ENCODE measurements around the gene WDR59. TPM values are rescaled to one million over a fixed set of nuclear protein-coding genes. Genes with fewer than 3 reads are reported as not detected.

WDR59 gene
- polyA plus RNA-seq, 1 experiment, result 48.1 TPM

DNA sequence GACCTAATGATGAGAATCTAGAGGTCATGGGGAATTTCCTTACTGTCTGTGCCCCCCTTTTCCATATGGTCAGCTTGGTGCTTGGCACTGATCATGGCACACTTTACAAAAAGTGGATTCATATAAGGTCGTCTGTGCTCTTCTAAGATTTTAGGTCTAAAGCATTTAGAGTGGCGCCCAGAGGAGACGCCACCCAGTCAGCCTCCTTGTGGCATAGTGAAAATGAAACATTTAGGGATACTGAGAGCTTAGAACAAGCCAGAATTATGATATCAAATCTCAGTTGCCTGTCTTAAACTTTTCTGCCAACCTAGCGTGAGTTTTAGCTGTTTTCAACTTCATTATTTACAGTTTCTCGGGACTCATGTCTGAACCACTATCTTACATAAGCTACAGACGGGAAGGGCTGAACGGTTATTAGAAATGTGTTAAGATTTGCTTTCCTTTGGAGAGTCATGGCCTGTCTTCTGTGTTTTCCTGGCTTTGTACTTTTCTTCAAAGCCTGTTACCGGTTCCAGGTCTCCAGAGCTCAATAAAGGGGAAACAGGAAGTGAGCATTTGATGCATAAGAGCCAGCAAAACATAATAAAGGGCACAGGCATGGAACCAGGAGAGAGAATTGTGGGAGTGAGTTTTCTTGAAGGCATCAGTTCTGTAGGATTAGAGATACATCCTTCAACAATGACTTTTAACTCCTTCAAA, 27.6 kb upstream of the WDR59 start:
- ChIA-PET CTCF (interaction anchor here (0.7 to 1.9 kb wide), 2 partner anchors 14 to 99 kb away, joined by 4 to 8 read pairs; partner anchors contain the start of gene ZNRF1), POLR2A (no interaction called here)
- H3K9me3 ChIP-seq (ENCODE audit: control insufficient read depth, insufficient read depth, low read length), result no peaks in the 10 kb centered on the region
- H3K27me3 ChIP-seq (ENCODE audit: control insufficient read depth, insufficient read depth, low read length), result no peaks in the 10 kb centered on the region
- TF ChIP-seq, protein P1, sequence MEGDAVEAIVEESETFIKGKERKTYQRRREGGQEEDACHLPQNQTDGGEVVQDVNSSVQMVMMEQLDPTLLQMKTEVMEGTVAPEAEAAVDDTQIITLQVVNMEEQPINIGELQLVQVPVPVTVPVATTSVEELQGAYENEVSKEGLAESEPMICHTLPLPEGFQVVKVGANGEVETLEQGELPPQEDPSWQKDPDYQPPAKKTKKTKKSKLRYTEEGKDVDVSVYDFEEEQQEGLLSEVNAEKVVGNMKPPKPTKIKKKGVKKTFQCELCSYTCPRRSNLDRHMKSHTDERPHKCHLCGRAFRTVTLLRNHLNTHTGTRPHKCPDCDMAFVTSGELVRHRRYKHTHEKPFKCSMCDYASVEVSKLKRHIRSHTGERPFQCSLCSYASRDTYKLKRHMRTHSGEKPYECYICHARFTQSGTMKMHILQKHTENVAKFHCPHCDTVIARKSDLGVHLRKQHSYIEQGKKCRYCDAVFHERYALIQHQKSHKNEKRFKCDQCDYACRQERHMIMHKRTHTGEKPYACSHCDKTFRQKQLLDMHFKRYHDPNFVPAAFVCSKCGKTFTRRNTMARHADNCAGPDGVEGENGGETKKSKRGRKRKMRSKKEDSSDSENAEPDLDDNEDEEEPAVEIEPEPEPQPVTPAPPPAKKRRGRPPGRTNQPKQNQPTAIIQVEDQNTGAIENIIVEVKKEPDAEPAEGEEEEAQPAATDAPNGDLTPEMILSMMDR (IDR thresholded peaks at IDR 0.05; ENCODE audit: low read depth, low read length), result no peak
- no peak for DNase-seq (ENCODE audit: low read depth, low spot score)
- H3K4me3 ChIP-seq (ENCODE audit: low read depth, low read length), result no peak overlapping the region
- peak overlapping the region; percentile 81 for H3K27ac ChIP-seq (ENCODE audit: low read depth, low read length)

DNA sequence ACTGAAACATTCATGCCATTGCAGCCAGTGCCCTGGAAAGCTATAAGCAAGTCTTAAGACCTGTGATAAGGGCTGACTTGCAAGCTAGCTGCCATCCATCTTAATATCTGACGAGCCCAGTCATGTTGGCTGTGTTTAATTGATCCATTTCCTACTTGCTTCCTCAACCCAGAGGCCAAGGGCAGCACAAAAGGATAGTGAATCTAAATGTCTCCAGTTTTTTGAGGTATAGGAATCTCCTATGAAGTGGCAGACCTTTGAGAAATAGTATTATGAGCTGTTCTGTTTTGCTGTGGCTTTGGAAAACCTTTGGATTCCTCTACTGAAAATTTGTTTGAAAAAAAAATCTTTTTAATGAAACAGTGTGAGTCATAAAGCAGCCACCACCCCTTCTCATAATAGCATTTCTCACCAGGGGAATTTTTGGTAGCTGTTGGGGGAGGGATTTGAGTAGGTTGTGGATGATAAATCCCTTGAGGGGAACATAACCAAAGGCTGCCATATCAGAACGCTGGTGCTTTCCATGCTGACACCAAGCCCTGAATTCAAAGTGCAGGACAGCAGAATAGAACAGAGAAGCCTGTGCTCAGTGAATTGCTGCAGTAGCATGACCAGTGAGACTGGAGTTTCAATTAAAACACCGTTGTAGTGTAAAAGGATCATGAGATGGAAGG, 26.8 kb upstream of the WDR59 start:
- CTCF ChIA-PET, result interaction anchor here (0.7 to 1.9 kb wide), 2 partner anchors 13 to 99 kb away, joined by 4 to 8 read pairs; partner anchors contain the start of gene ZNRF1
- POLR2A ChIA-PET, result no interaction called here
- no peaks in the 10 kb centered on the region for H3K9me3 ChIP-seq (ENCODE audit: control insufficient read depth, insufficient read depth, low read length)
- TF ChIP-seq, protein P1 (IDR thresholded peaks at IDR 0.05; ENCODE audit: low read depth, low read length), result no peak
- peak; percentile 51 for DNase-seq (ENCODE audit: low read depth, low spot score)
- H3K4me3 ChIP-seq (ENCODE audit: low read depth, low read length), result no peak overlapping the region
- H3K27me3 ChIP-seq (ENCODE audit: control insufficient read depth, insufficient read depth, low read length), result no peaks in the 10 kb centered on the region
- peak overlapping the region; percentile 81 for H3K27ac ChIP-seq (ENCODE audit: low read depth, low read length)

DNA sequence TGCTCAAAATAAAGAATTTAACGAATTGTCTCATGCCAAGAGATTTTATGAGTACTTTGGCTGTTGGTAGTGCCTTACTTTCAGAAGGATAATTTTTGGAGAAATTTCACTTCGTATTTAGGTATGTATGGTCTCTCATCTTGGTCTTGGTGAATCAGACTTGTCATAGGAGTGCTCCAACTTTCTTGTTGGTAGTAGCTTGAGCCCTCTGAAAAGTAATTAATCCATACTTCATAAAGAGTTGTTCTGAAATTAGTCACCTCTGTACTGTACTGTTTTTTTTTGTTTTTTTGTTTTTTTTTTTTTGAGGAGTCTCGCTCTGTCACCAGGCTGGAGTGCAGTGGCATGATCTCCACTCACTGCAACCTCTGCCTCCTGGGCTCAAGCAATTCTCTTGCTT, 25.5 kb upstream of the WDR59 start:
- DNase-seq (ENCODE audit: low read depth, low spot score), result no peak
- POLR2A ChIA-PET, result interaction anchor here (0.6 kb wide), 1 partner anchor 165 kb away, joined by 4 read pairs; no protein-coding TSS in a partner anchor
- H3K27me3 ChIP-seq (ENCODE audit: control insufficient read depth, insufficient read depth, low read length), result no peaks in the 10 kb centered on the region
- no peak overlapping the region for H3K27ac ChIP-seq (ENCODE audit: low read depth, low read length)
- TF ChIP-seq, protein P1 (IDR thresholded peaks at IDR 0.05; ENCODE audit: low read depth, low read length), result no peak
- CTCF ChIA-PET, result interaction anchor here (1.2 kb wide), 1 partner anchor 455 kb away, joined by 3 read pairs; no protein-coding TSS in a partner anchor
- H3K9me3 ChIP-seq (ENCODE audit: control insufficient read depth, insufficient read depth, low read length), result no peaks in the 10 kb centered on the region
- no peak overlapping the region for H3K4me3 ChIP-seq (ENCODE audit: low read depth, low read length)

DNA sequence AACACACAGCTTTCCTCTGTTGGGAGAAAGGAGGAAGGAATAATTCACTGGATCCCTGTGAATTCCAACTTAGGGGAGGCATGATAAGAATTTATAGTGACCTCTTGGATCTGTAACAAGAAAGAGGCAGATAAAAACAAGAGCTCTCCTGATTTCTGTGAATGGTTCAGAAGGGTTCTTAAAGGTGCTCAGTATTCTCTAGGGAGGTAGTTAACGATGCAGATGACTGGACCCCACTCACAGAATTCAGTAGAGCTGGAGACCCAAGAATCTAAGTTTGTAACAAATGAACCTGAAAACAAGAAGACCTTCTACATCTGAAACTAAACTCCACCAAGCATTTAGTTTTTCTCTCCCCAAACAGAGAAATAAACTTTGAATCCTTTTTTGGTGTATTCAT, 22.5 kb upstream of the WDR59 start:
- Histone ChIP-seq H3K9me3 (ENCODE audit: control insufficient read depth, insufficient read depth, low read length) (no peaks in the 10 kb centered on the region), H3K27me3 (ENCODE audit: control insufficient read depth, insufficient read depth, low read length) (no peaks in the 10 kb centered on the region), H3K27ac (ENCODE audit: low read depth, low read length) (no peak overlapping the region), H3K4me3 (ENCODE audit: low read depth, low read length) (no peak overlapping the region)
- CTCF ChIA-PET, result interaction anchor here (0.7 to 2.3 kb wide), 3 partner anchors 9 to 192 kb away, joined by 4 to 9 read pairs (median 5); partner anchors contain the start of gene ZNRF1
- TF ChIP-seq, protein P1 (IDR thresholded peaks at IDR 0.05; ENCODE audit: low read depth, low read length), result no peak
- POLR2A ChIA-PET, result interaction anchor here (0.6 kb wide), 1 partner anchor 22 kb away, joined by 5 read pairs; the partner anchor contains the start of gene WDR59
- DNase-seq (ENCODE audit: low read depth, low spot score), result no peak

DNA sequence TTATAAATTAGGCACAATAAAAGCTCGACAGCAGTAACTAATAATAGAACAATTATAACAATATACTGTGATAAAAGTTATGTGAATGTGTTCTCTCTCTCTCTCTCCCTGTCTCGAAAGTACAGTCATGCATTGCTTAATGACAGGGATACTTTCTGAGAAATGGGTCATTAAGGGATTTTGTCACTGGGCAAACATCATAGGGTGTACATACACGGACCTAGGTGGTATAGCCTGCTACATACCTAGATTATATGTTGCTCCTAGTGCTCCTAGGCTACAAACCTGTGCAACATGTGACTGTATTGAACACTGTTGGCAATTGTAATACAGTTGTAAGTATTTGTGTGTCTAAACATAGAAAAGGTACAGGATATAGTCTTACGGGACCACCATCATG, 20.8 kb upstream of the WDR59 start:
- H3K27ac ChIP-seq (ENCODE audit: low read depth, low read length), result no peak overlapping the region
- POLR2A ChIA-PET, result no interaction called here
- no peak for DNase-seq (ENCODE audit: low read depth, low spot score)
- TF ChIP-seq, protein P1 (IDR thresholded peaks at IDR 0.05; ENCODE audit: low read depth, low read length), result no peak
- CTCF ChIA-PET, result interaction anchor here (1.5 to 2.3 kb wide), 3 partner anchors 7 to 105 kb away, joined by 5 to 14 read pairs (median 9); partner anchors contain the start of gene ZNRF1
- no peaks in the 10 kb centered on the region for H3K27me3 ChIP-seq (ENCODE audit: control insufficient read depth, insufficient read depth, low read length)
- H3K9me3 ChIP-seq (ENCODE audit: control insufficient read depth, insufficient read depth, low read length), result no peaks in the 10 kb centered on the region
- no peak overlapping the region for H3K4me3 ChIP-seq (ENCODE audit: low read depth, low read length)
